22Rv1 (cell line): ENCODE results near the gene ID4.

ENCODE experiments used
- ZFX ChIP-seq: fragments of 450-650 bp; IDR thresholded peaks from 2 replicates; pipeline ENCODE4 v1.6.1; 2017; ENCODE audit warnings: antibody characterized with exemption, borderline replicate concordance
- TF ChIP-seq, protein P1 (sequence below): fragments of 450-650 bp; IDR thresholded peaks from 2 replicates; pipeline ENCODE4 v1.5.1; 2017; ENCODE audit warnings: mild to moderate bottlenecking

DNA sequence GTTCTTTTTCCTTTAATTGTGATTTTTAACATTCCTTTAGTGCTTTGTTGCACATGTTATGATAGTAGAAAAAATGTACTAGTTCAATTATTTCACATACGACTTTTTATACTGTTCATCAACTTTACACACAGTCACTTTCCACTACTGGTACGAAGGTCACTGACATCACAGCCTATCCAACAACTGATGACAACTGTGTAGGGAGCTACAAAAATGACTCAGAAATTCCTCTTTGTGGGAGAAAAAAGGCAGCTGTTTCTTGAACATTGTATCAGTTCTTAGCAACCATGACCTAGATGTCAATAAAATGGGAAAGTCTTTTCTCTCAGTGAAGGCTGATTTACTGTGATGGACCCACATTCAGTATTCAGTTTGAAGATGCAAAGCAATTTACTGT, 7.0 kb upstream of the ID4 start:
- TF ChIP-seq, protein P1, sequence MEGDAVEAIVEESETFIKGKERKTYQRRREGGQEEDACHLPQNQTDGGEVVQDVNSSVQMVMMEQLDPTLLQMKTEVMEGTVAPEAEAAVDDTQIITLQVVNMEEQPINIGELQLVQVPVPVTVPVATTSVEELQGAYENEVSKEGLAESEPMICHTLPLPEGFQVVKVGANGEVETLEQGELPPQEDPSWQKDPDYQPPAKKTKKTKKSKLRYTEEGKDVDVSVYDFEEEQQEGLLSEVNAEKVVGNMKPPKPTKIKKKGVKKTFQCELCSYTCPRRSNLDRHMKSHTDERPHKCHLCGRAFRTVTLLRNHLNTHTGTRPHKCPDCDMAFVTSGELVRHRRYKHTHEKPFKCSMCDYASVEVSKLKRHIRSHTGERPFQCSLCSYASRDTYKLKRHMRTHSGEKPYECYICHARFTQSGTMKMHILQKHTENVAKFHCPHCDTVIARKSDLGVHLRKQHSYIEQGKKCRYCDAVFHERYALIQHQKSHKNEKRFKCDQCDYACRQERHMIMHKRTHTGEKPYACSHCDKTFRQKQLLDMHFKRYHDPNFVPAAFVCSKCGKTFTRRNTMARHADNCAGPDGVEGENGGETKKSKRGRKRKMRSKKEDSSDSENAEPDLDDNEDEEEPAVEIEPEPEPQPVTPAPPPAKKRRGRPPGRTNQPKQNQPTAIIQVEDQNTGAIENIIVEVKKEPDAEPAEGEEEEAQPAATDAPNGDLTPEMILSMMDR, result no peak
- no peak for TF ChIP-seq ZFX
